ENCODE measurements around the gene CNTNAP2. TPM values are rescaled to one million over a fixed set of nuclear protein-coding genes. Genes with fewer than 3 reads are reported as not detected.

CNTNAP2 gene
- polyA plus RNA-seq, 4 donors: 0.54 to 10.1 (median 2.6) TPM

DNA sequence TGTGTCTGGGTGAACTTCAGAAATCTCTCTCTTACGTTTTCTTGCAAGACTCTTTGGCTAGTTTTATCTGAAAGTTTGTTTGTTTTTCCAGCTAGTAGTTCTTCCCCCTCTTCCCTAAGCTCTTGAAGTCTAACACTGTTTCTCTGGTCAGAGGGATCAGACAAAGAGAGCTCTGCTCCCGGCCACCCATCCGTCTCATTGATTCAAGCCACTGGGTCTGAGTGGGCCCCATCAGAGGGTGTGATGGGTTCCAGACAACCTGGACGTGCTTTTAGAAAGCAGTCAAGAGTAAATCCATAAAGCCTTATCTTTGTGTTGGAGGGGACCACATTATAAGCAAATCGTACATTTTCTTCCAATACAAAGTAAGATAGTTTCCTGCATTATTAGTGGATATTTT lies 2231.4 kb downstream of the CNTNAP2 start:
- Histone ChIP-seq H3K4me1 (ENCODE audit: control insufficient read depth in 3 of 3, insufficient read depth in 2 of 3, low read depth in 1 of 3, low read length in 2 of 3) (peaks cover 0 to 3% (median 0%) of the 10 kb centered on the region in 3 donors), H3K27ac (ENCODE audit: low read depth in 1 of 3, low read length in 2 of 3) (no peak overlapping the region), H3K36me3 (ENCODE audit: control insufficient read depth in 3 of 3, insufficient read depth in 2 of 3, low read depth in 1 of 3, low read length in 3 of 3) (peaks cover 0 to 3% (median 0%) of the 10 kb centered on the region in 3 donors), H3K9me3 (ENCODE audit: control insufficient read depth in 2 of 2, insufficient read depth in 1 of 2, low read depth in 1 of 2, low read length in 1 of 2) (no peaks in the 10 kb centered on the region), H3K4me3 (ENCODE audit: low read depth in 1 of 3, low read length in 3 of 3) (no peak overlapping the region), H3K27me3 (ENCODE audit: control insufficient read depth in 3 of 3, insufficient read depth in 3 of 3, low read length in 3 of 3) (peaks cover 0 to 2% (median 0%) of the 10 kb centered on the region in 3 donors)
- WGBS, 3 donors: 66 to 71% (median 67%) methylated on average over 5 of the region's 5 CpGs
- DNase-seq (no peak), FAIRE-seq (no peak)

DNA sequence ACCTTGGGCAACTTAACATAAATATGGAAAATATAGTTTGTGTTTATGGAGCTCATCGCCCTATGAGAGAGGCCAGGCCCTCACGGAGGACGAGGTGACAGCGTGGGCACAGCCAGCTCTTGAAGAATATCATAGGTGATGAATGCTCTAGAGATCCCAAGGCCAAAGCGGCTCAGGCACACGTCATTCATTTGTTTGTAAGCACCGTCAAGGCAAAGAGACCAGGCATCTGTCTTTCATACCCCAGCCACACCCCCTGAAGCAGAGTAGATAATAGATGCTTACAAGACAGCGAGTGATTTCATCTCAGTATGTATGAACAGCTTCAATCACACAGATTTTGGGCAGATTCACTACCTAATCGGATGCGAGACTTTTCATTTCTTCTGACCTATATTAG lies 2231.9 kb downstream of the CNTNAP2 start:
- no peaks in the 10 kb centered on the region for H3K27me3 ChIP-seq (ENCODE audit: control insufficient read depth in 3 of 3, insufficient read depth in 3 of 3, low read length in 3 of 3)
- DNase-seq (no peak), FAIRE-seq (no peak)
- no peaks in the 10 kb centered on the region for H3K9me3 ChIP-seq (ENCODE audit: control insufficient read depth in 2 of 2, insufficient read depth in 1 of 2, low read depth in 1 of 2, low read length in 1 of 2)
- WGBS, 3 donors: 79 to 82% (median 80%) methylated on average over 10 of the region's 10 CpGs
- H3K27ac ChIP-seq (ENCODE audit: low read depth in 1 of 3, low read length in 2 of 3): no peak overlapping the region
- H3K36me3 ChIP-seq (ENCODE audit: control insufficient read depth in 3 of 3, insufficient read depth in 2 of 3, low read depth in 1 of 3, low read length in 3 of 3): peaks cover 0 to 3% (median 0%) of the 10 kb centered on the region in 3 donors
- H3K4me3 ChIP-seq (ENCODE audit: low read depth in 1 of 3, low read length in 3 of 3): no peak overlapping the region
- H3K4me1 ChIP-seq (ENCODE audit: control insufficient read depth in 3 of 3, insufficient read depth in 2 of 3, low read depth in 1 of 3, low read length in 2 of 3): peaks cover 0 to 6% (median 0%) of the 10 kb centered on the region in 3 donors

DNA sequence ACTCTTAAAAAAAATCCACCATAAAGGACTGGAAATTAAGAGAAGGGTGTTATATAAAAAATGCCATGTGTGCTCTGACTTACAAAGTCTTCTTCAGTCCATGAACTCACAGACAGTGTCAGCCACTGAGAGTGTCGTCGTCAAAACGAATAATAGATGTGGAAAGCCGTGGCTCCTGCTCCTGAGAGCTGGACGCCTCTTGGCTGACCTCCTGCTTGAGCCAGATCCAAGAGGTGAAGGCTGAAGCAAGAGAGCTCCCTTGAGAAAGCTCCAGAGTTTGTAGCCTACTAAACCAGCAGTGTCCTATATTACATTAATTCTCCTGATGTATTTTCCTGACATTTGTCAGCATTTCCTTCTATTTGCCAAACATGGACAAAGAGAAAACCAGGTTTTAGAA lies 2239.7 kb downstream of the CNTNAP2 start:
- FAIRE-seq: no peak
- Histone ChIP-seq H3K27me3 (ENCODE audit: control insufficient read depth in 3 of 3, insufficient read depth in 3 of 3, low read length in 3 of 3) (no peaks in the 10 kb centered on the region), H3K36me3 (ENCODE audit: control insufficient read depth in 3 of 3, insufficient read depth in 2 of 3, low read depth in 1 of 3, low read length in 3 of 3) (peaks cover 0 to 3% (median 0%) of the 10 kb centered on the region in 3 donors), H3K4me1 (ENCODE audit: control insufficient read depth in 3 of 3, insufficient read depth in 2 of 3, low read depth in 1 of 3, low read length in 2 of 3) (peaks cover 0 to 9% (median 0%) of the 10 kb centered on the region in 3 donors), H3K9me3 (ENCODE audit: control insufficient read depth in 2 of 2, insufficient read depth in 1 of 2, low read depth in 1 of 2, low read length in 1 of 2) (no peaks in the 10 kb centered on the region), H3K27ac (ENCODE audit: low read depth in 1 of 3, low read length in 2 of 3) (no peak overlapping the region), H3K4me3 (ENCODE audit: low read depth in 1 of 3, low read length in 3 of 3) (no peak overlapping the region)
- no peak for DNase-seq
- 68 to 91% (median 90%) methylated on average over 5 of the region's 5 CpGs for WGBS, 3 donors

DNA sequence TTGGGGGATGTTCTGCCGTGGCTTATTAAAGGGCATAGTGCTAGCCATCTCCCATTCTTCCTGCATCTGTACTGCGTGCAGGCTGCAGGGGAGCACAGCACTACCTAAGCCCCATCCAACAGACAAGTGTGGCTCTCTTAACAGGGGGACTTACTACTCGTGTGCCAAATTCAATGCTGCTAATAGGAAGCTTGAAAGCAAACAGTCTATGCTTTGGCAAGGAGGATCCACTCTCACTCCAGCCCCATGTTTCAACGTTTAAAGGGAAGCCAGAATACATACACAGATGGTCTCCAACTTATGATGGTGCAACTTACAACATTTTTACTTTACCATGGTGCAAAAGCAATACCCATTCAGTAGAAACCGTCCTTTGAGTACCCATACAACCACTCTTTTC lies 2245.9 kb downstream of the CNTNAP2 start:
- Histone ChIP-seq H3K9me3 (ENCODE audit: control insufficient read depth in 2 of 2, insufficient read depth in 1 of 2, low read depth in 1 of 2, low read length in 1 of 2) (peaks cover 0 to 3% of the 10 kb centered on the region in 2 donors), H3K4me1 (ENCODE audit: control insufficient read depth in 3 of 3, insufficient read depth in 2 of 3, low read depth in 1 of 3, low read length in 2 of 3) (no peaks in the 10 kb centered on the region), H3K36me3 (ENCODE audit: control insufficient read depth in 3 of 3, insufficient read depth in 2 of 3, low read depth in 1 of 3, low read length in 3 of 3) (peaks cover 0 to 9% (median 0%) of the 10 kb centered on the region in 3 donors), H3K27me3 (ENCODE audit: control insufficient read depth in 3 of 3, insufficient read depth in 3 of 3, low read length in 3 of 3) (no peaks in the 10 kb centered on the region), H3K4me3 (ENCODE audit: low read depth in 1 of 3, low read length in 3 of 3) (no peak overlapping the region), H3K27ac (ENCODE audit: low read depth in 1 of 3, low read length in 2 of 3) (no peak overlapping the region)
- FAIRE-seq (no peak), DNase-seq (no peak)
- WGBS, 3 donors: 79 to 83% (median 81%) methylated on average over 5 of the region's 5 CpGs

DNA sequence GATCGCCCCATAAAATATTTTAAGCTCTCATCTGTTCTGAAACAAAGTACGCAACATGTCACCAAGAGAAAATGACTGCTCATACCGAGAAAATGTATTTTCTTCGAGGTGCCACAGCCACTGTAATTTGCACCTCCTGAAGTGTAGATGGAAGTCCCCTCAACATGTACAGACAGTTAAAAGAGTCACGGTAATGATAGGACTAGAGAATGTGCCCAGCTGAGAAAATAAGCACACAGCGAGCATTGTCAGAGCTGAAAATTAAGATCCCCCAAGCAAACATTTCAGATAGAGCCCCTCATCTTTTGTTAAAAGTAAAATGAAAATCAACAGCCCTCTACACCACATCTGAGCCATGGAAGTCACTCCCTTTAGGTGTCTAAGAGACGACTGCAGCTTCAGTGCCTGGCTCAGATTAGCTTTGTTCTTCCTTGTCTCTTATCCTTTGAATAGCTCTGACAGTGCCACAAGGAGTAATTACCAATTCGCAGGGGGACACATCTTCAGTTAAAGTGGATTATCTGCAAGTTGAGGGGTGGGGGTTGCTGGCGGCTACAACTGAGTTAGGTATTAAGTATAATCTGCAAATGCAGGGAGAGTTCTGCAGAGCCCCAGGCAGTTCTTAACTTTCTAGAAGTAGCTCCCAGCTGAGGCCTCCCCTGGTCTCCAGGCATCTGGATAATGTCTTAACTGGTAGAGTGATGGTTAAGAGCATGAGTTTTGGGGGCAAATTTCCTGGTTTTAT lies 2251.3 kb downstream of the CNTNAP2 start:
- H3K4me3 ChIP-seq (ENCODE audit: low read depth in 1 of 3, low read length in 3 of 3): no peak overlapping the region
- peaks cover 0 to 3% (median 0%) of the 10 kb centered on the region in 3 donors for H3K36me3 ChIP-seq (ENCODE audit: control insufficient read depth in 3 of 3, insufficient read depth in 2 of 3, low read depth in 1 of 3, low read length in 3 of 3)
- no peaks in the 10 kb centered on the region for H3K27me3 ChIP-seq (ENCODE audit: control insufficient read depth in 3 of 3, insufficient read depth in 3 of 3, low read length in 3 of 3)
- H3K27ac ChIP-seq (ENCODE audit: low read depth in 1 of 3, low read length in 2 of 3): no peak overlapping the region
- WGBS, 3 donors: 89 to 91% (median 91%) methylated on average over 9 of the region's 9 CpGs
- H3K9me3 ChIP-seq (ENCODE audit: control insufficient read depth in 2 of 2, insufficient read depth in 1 of 2, low read depth in 1 of 2, low read length in 1 of 2): peaks cover 0 to 16% of the 10 kb centered on the region in 2 donors
- FAIRE-seq (no peak), DNase-seq (no peak)
- no peaks in the 10 kb centered on the region for H3K4me1 ChIP-seq (ENCODE audit: control insufficient read depth in 3 of 3, insufficient read depth in 2 of 3, low read depth in 1 of 3, low read length in 2 of 3)

DNA sequence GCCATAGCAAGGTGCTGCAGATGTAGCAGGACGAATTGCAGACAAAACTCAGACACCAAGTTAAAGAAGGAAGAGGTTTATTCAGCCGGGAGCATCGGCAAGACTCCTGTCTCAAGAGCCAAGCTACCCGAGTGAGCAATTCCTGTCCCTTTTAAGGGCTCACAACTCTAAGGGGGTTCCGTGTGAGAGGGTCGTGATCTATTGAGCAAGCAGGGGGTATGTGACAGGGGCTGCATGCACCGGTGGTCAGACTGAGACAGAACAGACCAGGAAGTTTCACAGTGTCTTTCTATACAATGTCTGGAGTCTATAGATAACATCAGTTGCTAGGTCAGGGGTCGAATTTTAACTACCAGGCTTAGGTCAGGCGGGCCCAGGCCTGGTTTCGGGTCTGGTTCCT lies 2252.0 kb downstream of the CNTNAP2 start:
- no peak overlapping the region for H3K27ac ChIP-seq (ENCODE audit: low read depth in 1 of 3, low read length in 2 of 3)
- 82 to 90% (median 87%) methylated on average over 10 of the region's 10 CpGs for WGBS, 3 donors
- no peaks in the 10 kb centered on the region for H3K27me3 ChIP-seq (ENCODE audit: control insufficient read depth in 3 of 3, insufficient read depth in 3 of 3, low read length in 3 of 3)
- no peak for FAIRE-seq
- no peaks in the 10 kb centered on the region for H3K4me1 ChIP-seq (ENCODE audit: control insufficient read depth in 3 of 3, insufficient read depth in 2 of 3, low read depth in 1 of 3, low read length in 2 of 3)
- H3K4me3 ChIP-seq (ENCODE audit: low read depth in 1 of 3, low read length in 3 of 3): no peak overlapping the region
- no peak for DNase-seq
- peaks cover 0 to 3% (median 0%) of the 10 kb centered on the region in 3 donors for H3K36me3 ChIP-seq (ENCODE audit: control insufficient read depth in 3 of 3, insufficient read depth in 2 of 3, low read depth in 1 of 3, low read length in 3 of 3)
- H3K9me3 ChIP-seq (ENCODE audit: control insufficient read depth in 2 of 2, insufficient read depth in 1 of 2, low read depth in 1 of 2, low read length in 1 of 2): peaks cover 0 to 16% of the 10 kb centered on the region in 2 donors

DNA sequence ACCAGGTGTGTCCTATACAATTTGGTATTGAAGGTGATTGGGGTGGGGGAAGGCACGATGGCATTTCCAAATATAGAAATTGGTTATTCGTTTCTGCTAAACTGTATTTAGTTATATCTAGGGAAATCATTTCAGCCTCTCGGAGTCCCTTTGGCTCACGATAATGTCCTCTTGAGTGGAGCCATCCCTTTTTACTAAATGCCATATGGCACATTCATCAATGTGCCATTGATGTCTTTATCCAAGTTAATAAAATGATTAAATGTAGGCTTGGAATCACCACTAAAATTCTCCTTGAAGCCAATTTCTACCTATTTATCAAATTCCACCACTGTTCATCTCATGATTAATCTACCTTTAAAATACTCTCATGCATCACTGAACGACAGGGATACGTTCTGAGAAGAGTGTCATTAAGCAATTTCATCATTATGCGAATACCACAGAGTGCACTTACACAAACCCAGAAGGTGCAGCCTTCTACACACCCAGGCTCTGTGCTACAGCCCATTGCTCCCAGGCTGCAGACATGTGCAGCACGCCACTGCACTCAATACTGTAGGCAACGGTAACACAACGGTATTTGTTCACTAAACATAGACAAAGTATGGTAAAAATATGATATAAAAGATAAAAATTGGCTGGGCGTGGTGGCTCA lies 2254.8 kb downstream of the CNTNAP2 start:
- H3K27ac ChIP-seq (ENCODE audit: low read depth in 1 of 3, low read length in 2 of 3): no peak overlapping the region
- FAIRE-seq: no peak
- no peaks in the 10 kb centered on the region for H3K4me1 ChIP-seq (ENCODE audit: control insufficient read depth in 3 of 3, insufficient read depth in 2 of 3, low read depth in 1 of 3, low read length in 2 of 3)
- H3K9me3 ChIP-seq (ENCODE audit: control insufficient read depth in 2 of 2, insufficient read depth in 1 of 2, low read depth in 1 of 2, low read length in 1 of 2): peaks cover 0 to 12% of the 10 kb centered on the region in 2 donors
- 88 to 93% (median 91%) methylated on average over 11 of the region's 11 CpGs for WGBS, 3 donors
- H3K36me3 ChIP-seq (ENCODE audit: control insufficient read depth in 3 of 3, insufficient read depth in 2 of 3, low read depth in 1 of 3, low read length in 3 of 3): no peaks in the 10 kb centered on the region
- no peak overlapping the region for H3K4me3 ChIP-seq (ENCODE audit: low read depth in 1 of 3, low read length in 3 of 3)
- no peaks in the 10 kb centered on the region for H3K27me3 ChIP-seq (ENCODE audit: control insufficient read depth in 3 of 3, insufficient read depth in 3 of 3, low read length in 3 of 3)
- no peak for DNase-seq

DNA sequence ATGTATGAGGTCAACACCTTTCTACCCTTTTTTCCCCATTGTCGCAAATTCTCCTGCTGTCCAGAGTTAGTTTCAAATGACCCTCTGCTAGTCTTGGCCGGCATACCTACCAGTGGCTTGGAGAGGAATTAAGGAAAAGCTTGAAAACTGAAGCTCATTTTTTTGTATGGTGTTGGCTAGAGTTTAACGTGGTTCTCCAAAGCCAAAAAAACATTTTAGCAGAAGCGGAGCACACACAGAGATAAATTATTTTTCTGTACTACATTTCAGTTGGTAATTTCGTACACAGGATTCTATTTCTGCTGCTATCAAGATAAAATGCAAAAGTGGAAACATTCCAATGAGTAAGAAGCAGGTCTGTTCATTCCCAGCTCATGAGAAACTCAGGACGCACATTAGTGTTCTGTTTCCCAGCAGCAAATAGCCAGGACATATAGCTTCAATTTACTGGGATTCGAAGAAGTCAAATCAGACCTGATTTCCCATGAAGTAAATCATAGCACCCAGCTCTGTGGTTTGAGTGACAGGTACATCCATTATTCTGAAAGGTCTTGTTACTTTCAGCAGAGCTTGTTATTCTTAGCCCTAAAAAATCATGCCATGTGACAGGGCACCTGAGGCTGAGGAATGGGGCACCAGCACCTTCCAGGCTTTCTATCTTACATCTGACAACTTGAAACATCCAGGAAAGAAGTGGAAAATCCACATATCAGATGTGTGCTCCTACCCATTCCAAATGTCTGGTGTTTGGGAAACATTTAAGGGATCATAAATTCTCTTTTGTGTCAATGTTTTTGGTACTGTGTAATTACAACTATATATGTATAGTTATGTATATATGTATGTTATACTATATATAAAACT lies 2258.0 kb downstream of the CNTNAP2 start:
- WGBS, 3 donors: 70 to 88% (median 82%) methylated on average over 7 of the region's 7 CpGs
- no peaks in the 10 kb centered on the region for H3K4me1 ChIP-seq (ENCODE audit: control insufficient read depth in 3 of 3, insufficient read depth in 2 of 3, low read depth in 1 of 3, low read length in 2 of 3)
- H3K36me3 ChIP-seq (ENCODE audit: control insufficient read depth in 3 of 3, insufficient read depth in 2 of 3, low read depth in 1 of 3, low read length in 3 of 3): peaks cover 0 to 3% (median 0%) of the 10 kb centered on the region in 3 donors
- FAIRE-seq (no peak), DNase-seq (no peak)
- no peaks in the 10 kb centered on the region for H3K27me3 ChIP-seq (ENCODE audit: control insufficient read depth in 3 of 3, insufficient read depth in 3 of 3, low read length in 3 of 3)
- no peak overlapping the region for H3K27ac ChIP-seq (ENCODE audit: low read depth in 1 of 3, low read length in 2 of 3)
- H3K4me3 ChIP-seq (ENCODE audit: low read depth in 1 of 3, low read length in 3 of 3): no peak overlapping the region
- no peaks in the 10 kb centered on the region for H3K9me3 ChIP-seq (ENCODE audit: control insufficient read depth in 2 of 2, insufficient read depth in 1 of 2, low read depth in 1 of 2, low read length in 1 of 2)

Data from small intestine (tissue), 7 donors.